HAP-1 (cell line): ENCODE results near the gene B4GALNT3.

ENCODE experiments used
- DNase-seq, 2 experiments: peaks; one replicate each; pipeline ENCODE4 v3.0.0-alpha.2; 2016 to 2020; ENCODE audit warnings: low spot score in 2 of 2
- H3K27me3 ChIP-seq: fragments of 250-450 bp; sonication (Bioruptor Pico); 2 replicates; pipeline ENCODE4 v1.5.1; 2020; ENCODE audit warnings: low read depth, mild to moderate bottlenecking, moderate library complexity
- H3K36me3 ChIP-seq: fragments of 250-450 bp; sonication (Bioruptor Pico); replicated peaks from 2 replicates; pipeline ENCODE4 v1.5.1; 2020; ENCODE audit warnings: mild to moderate bottlenecking
- H3K4me1 ChIP-seq: fragments of 250-450 bp; sonication (Bioruptor Pico); 2 replicates; pipeline ENCODE4 v1.5.1; 2020; ENCODE audit warnings: mild to moderate bottlenecking
- H3K4me3 ChIP-seq: fragments of 250-450 bp; sonication (Bioruptor Pico); 2 replicates; pipeline ENCODE4 v1.5.1; 2020; ENCODE audit warnings: mild to moderate bottlenecking, moderate library complexity
- H3K9me3 ChIP-seq: fragments of 250-450 bp; sonication (Bioruptor Pico); 2 replicates; pipeline ENCODE4 v1.5.1; 2020; ENCODE audit warnings: mild to moderate bottlenecking, moderate library complexity
- in situ Hi-C: fragments of 300-500 bp; cut with MboI; formaldehyde crosslinking; loops from 3 replicates; pipeline ENCODE4 v1.14.3; 2020; ENCODE audit warnings: low sequenced_read_pairs, inconsistent platforms, mixed read lengths

B4GALNT3 gene

DNA sequence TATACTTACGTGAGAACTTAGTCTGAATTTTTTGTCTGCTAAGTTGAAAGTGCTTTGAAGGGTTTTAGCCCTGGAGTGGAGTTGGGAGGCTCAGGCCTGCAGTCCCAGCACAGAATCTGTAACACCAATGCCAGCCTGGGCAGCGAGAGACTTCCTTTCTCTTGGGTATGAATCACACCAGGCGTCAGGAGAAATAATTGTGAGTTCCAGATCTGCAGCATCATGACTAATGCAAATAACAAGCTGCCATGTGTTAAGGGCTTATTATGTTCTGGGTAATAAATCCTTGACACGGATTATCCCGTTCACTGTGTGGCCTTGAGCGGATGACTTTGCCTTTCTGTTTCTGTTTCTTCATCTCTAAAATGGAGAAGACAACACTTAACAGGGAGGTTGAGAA is 70.6 kb downstream of the B4GALNT3 start:
- no peaks in the 10 kb centered on the region for H3K4me1 ChIP-seq
- H3K36me3 ChIP-seq = no peaks in the 10 kb centered on the region
- in situ Hi-C loops = no loop called here
- no peak for DNase-seq
- no peaks in the 10 kb centered on the region for H3K27me3 ChIP-seq
- peaks cover 19% of the 10 kb centered on the region for H3K9me3 ChIP-seq
- H3K4me3 ChIP-seq = no peak overlapping the region

DNA sequence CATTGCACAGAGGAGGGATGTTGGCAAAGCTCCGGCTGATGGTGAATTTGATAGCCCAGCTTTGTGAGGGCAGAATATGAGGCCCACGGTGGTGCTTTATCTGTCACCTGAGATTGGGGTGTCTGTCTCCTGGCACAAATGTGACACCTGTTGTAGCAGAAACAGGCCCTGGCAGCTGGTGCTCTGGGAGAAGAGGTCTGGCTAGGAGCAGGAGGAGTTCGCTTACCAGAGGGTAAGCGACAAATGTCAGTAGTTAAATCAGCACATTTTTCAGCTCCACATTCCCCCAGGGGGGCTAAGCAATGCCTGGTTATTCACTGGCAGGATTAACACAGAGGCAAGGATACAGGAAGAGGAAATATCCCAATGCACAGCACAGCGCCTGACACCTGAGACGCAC is 71.1 kb downstream of the B4GALNT3 start:
- H3K4me3 ChIP-seq = no peak overlapping the region

DNA sequence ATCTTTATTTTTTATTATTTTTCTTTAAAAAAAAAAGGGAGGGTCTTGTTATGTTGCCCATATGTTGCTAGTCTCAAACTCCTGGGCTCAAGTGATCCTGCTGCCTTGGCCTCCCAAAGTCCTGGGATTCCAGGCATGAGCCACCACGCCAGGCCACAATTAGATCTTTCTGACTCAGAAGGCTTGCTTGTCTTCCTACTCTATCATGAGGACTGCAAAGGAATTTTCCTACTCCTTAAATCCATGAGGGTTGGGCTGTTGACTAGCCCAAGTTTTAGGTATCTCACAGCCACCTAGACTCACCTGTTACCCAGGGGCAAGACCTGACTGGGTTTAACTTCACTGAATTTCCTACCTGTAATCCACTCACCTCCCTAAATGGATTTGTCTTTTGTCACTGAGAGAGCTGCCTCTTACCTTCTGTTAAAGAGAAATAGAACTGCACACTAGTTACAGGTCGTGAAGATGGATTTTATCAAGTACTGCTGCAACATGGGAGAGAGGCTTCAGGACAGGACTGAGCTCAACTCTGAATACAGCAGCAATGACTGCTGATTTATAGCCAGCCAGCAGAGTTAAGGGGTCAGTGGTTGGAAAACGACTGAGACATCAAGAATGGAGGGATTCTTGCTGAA is 72.3 kb downstream of the B4GALNT3 start:
- in situ Hi-C loops = no loop called here
- H3K4me1 ChIP-seq = peaks cover 8% of the 10 kb centered on the region
- H3K27me3 ChIP-seq = no peaks in the 10 kb centered on the region
- no peak for DNase-seq
- H3K36me3 ChIP-seq = no peaks in the 10 kb centered on the region
- no peak overlapping the region for H3K4me3 ChIP-seq
- H3K9me3 ChIP-seq = peaks cover 19% of the 10 kb centered on the region

More for the DNA sequence above, 71.1 kb downstream of the B4GALNT3 start:
- Histone ChIP-seq H3K4me1 (no peaks in the 10 kb centered on the region), H3K9me3 (peaks cover 19% of the 10 kb centered on the region), H3K36me3 (no peaks in the 10 kb centered on the region), H3K27me3 (no peaks in the 10 kb centered on the region)
- DNase-seq = no peak
- in situ Hi-C loops = no loop called here

DNA sequence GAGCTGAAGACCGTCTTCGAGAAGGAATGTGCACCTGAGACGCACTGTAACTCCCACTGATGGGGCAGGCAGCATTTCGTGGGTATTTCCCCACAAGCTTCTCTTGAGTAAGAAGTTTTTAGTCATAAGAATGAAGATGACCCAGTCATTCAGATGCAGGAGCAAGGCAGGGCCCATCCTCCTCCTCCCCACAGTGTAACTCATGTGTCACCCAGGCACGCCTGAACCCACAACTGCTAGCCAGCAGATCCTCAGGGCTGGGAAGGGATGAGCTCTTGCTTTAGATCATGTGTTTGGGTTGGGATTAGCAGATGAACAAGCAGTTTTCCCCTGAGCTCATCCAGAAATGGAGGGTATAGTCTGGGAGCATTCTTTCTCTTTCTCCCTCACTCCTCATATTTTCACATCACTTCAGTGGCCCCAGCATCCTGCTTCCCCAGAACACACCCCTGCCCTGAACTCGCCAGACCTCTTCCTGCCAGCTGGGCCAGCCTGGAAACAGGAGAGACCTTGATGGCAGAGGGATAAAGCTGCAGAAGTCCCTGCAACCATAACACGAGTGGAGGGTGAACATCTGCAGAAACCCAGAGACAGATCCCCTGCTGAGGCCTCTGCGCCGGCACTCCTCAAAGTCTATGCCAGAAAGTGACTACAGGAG is 73.3 kb downstream of the B4GALNT3 start:
- no peaks in the 10 kb centered on the region for H3K36me3 ChIP-seq
- in situ Hi-C loops = no loop called here
- H3K4me3 ChIP-seq = no peak overlapping the region
- peaks cover 19% of the 10 kb centered on the region for H3K9me3 ChIP-seq
- no peak for DNase-seq
- no peaks in the 10 kb centered on the region for H3K27me3 ChIP-seq
- peaks cover 15% of the 10 kb centered on the region for H3K4me1 ChIP-seq

DNA sequence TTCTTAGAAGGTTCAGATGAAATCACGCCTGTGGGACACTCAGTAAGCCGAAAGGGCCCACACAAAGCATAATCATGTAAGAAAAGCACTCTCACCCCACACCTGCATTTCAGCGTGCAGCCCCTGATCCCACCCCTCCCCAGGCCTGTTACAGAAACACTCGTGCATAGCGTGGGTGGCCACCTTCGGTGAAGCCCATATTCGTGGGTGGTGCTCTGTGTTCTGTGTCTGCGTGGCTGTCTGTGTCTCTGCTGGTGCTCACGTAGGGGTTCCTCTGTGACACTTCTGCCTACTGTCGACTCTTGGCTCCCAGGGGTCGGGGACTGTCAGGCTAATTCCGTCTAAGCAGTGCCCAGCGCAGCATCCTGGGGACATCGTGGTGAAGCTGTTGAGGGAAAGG is 74.0 kb downstream of the B4GALNT3 start:
- Histone ChIP-seq H3K9me3 (peaks cover 19% of the 10 kb centered on the region), H3K27me3 (no peaks in the 10 kb centered on the region), H3K36me3 (no peaks in the 10 kb centered on the region), H3K4me1 (peaks cover 15% of the 10 kb centered on the region), H3K4me3 (no peak overlapping the region)
- DNase-seq = no peak
- in situ Hi-C loops = no loop called here

DNA sequence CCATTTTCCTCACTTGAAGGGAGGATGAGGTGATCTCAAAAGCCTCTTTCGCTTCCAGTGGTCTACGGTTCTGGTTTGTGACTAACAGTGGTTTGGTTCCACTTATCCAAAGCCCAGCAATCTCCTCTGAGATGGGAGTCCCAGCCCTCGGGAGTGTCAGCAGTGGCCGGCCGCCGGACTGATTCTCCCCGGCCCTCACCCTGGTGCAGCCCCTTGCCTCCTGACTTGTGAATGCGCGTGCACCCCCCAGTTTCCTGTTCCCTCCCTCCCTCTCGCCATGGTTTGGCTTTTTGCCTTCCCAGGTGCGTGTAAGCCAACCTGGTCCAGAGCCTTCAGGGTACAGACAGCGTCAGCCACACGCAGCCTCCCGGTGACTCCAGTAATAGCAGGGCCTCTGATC is 74.5 kb downstream of the B4GALNT3 start:
- Histone ChIP-seq H3K4me1 (peaks cover 15% of the 10 kb centered on the region), H3K4me3 (no peak overlapping the region), H3K36me3 (no peaks in the 10 kb centered on the region), H3K27me3 (no peaks in the 10 kb centered on the region), H3K9me3 (peaks cover 16% of the 10 kb centered on the region)
- in situ Hi-C loops = no loop called here
- no peak for DNase-seq

DNA sequence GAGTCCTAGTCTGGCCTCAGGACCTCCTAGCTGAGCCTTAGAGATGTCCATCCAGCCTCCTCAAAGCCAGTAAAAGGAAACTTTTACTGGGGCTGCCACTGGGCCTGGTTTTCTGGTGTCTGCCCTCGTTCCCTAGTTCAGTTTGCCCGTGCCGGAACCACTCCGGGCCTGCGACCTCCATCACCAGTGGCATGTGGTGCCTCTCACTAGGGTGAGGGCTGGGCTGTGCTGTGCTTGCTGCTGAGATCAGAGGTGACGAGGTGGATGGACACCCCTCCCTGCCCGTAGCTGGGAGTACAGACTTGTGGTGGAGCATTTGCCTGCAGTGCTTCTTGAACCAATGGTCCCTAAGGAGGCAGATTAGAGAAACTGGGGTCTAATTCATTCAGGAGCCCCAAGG is 75.7 kb downstream of the B4GALNT3 start:
- H3K4me3 ChIP-seq = no peak overlapping the region
- in situ Hi-C loops = no loop called here

DNA sequence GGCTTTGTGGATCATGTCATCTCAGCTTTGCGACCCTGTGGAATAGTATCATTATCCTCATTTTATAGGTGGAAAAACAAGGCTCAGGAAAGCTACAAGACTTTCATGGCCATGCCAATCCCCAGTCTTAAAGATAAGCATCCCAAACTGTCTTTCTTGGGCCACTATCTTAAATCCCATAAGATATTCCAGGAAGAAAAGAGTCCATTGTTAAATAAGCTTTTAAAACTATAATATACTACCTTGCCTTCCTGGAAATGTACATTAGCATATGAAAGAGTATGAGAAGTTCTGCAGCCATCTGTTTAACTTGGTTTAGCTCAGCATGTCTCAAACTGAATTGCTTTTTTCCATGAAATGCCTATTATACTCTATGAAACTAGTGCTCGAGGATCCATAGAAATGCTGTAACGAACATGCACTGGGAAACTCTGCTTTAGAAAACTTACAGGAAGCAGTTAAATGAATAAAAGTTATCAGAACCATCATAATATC is 77.1 kb downstream of the B4GALNT3 start:
- Histone ChIP-seq H3K4me1 (peaks cover 15% of the 10 kb centered on the region), H3K27me3 (no peaks in the 10 kb centered on the region), H3K9me3 (peaks cover 9% of the 10 kb centered on the region), H3K36me3 (no peaks in the 10 kb centered on the region), H3K4me3 (no peak overlapping the region)
- peak; percentile 52 to 98 for DNase-seq
- in situ Hi-C loops = no loop called here

More for the DNA sequence above, 75.7 kb downstream of the B4GALNT3 start:
- Histone ChIP-seq H3K9me3 (peaks cover 10% of the 10 kb centered on the region), H3K27me3 (no peaks in the 10 kb centered on the region), H3K36me3 (no peaks in the 10 kb centered on the region), H3K4me1 (peaks cover 15% of the 10 kb centered on the region)
- DNase-seq = no peak

DNA sequence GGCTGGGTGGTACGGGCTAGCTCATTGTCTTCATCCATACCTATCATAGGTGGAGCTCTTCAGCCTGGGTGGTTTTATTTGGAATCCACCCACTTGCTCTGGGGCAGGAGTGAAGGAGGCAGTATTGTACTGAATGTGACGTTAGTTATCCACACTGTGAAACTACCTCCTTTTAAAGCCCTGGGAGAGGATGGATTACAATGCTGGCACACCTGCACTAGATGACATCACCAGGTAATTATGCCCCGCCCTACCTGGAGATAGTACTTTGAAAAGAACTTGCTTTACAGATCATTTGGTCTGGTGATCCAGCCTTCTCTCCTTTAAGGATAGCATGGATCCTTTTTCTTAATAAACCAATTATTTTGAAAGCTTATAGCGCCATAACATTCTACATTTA is 78.0 kb downstream of the B4GALNT3 start:
- no peak for DNase-seq

DNA sequence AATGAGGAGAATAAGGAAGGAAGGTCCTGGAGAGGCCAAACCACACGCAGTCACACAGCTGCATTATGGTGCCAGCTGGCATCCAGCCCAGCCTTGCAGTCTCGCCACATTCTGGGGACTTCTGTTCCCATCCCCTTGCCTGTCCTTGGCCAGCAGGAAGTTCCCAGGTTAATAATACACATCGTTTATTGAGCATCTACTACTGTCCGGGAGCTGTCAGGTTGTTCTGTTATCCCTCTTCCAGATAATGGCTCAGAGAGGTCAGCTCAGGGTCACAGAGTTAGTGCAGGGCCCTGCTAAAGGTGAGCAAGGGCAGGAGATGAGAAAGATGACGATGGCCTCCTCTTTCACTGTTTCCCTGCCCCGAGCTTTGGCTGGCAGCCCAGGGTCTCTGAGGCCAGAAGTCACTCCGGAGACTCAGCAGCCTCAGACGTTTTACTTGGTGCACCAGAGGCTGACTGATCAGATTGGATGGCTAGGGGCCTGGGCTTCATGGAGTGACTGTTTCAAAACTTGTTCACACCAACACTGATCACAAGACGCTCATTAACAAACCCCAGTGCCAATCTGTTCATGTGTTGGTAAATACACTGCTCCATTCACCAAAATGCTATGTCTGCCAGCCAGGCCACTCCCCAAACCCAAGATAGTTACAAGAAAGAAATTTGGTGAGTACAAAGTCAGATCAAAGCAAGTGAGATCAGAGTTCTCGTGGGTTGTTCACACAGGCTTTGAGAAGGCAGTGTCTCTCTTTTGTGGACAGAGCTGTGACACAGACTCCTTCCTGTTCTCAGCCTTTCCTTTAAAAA is 79.2 kb downstream of the B4GALNT3 start:
- H3K27me3 ChIP-seq = no peaks in the 10 kb centered on the region
- DNase-seq = no peak

More for the DNA sequence above, 78.0 kb downstream of the B4GALNT3 start:
- no peaks in the 10 kb centered on the region; the same call in 1 of the 2 replicates for H3K9me3 ChIP-seq
- no peak overlapping the region for H3K4me3 ChIP-seq
- no peaks in the 10 kb centered on the region for H3K27me3 ChIP-seq
- in situ Hi-C loops = no loop called here
- H3K4me1 ChIP-seq = peaks cover 15% of the 10 kb centered on the region
- no peaks in the 10 kb centered on the region for H3K36me3 ChIP-seq

DNA sequence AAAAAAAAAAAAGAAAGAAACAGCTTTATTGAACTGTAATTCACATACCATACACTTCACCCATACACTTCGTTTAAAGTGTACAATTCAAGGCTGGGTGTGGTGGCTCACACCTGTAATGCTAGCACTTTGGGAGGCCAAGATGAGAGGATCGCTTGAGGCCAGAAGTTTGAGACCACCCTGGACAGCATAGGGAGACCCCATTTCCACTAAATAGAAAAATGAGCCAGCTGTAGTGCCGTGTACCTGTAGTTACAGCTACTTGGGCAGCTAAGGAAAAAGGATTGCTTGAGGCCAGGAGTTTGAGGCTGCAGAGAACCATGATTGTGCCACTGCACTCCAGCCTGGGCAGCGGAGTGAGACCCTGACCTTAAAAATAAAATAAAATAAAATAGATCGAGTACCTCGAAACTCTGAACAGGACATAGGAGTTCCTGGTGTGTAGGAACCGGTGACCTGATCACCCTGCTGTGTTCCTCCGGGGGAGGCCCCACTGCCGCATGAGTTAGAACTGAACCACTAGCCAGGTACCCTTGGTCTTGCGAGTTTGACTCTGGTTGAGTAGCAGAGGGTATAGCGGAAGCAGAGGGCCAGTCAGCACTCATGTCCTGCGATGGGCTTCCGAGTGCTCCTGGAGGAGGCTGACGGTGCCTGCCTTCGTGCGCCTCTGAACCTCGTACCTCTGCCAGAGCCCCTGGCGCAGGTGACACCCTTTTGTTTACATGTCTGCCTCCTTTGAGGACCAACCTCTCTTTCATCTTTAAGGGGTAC is 80.0 kb downstream of the B4GALNT3 start:
- no peaks in the 10 kb centered on the region for H3K36me3 ChIP-seq
- DNase-seq = no peak
- no peaks in the 10 kb centered on the region for H3K9me3 ChIP-seq
- H3K4me1 ChIP-seq = peaks cover 15% of the 10 kb centered on the region
- H3K27me3 ChIP-seq = no peaks in the 10 kb centered on the region
- in situ Hi-C loops = no loop called here
- H3K4me3 ChIP-seq = no peak overlapping the region

More for the DNA sequence above, 79.2 kb downstream of the B4GALNT3 start:
- H3K4me1 ChIP-seq = peaks cover 15% of the 10 kb centered on the region
- H3K36me3 ChIP-seq = no peaks in the 10 kb centered on the region
- no peak overlapping the region for H3K4me3 ChIP-seq
- in situ Hi-C loops = no loop called here
- no peaks in the 10 kb centered on the region for H3K9me3 ChIP-seq

DNA sequence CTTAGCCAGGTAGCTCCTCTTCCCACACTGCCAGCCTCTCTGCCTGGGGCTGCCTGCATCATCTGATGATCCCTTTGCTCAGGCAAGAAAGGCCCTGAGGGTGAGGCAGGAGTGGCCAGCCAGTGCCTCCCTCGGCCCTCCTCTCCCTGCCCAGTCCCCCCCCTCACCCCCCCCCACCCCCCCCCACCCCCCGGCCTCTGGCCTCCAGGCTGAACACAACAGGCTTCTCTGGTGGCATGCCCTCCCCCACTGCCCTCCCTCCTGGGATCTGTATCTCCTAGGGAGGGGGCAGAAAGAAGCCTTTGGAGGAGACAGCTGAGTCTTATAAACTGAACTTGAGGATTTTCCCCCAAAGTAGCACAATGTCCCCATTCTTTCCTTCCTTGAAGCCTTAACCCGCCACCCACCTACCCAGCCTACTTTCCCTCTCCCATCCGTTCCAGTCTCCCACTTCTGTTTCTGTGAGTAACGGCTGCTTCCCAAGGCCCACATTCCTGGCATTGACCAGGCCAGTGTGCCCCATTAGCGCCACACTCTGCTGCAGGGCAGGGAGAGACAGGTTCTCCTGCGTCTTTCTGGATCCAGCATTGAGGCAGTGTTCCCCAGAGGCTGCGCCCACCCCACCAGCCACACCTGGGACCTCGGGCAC is 82.1 kb downstream of the B4GALNT3 start:
- no peaks in the 10 kb centered on the region; the same call in 1 of the 2 replicates for H3K36me3 ChIP-seq
- in situ Hi-C loops = no loop called here
- no peaks in the 10 kb centered on the region for H3K9me3 ChIP-seq
- no peak overlapping the region for H3K4me3 ChIP-seq
- H3K4me1 ChIP-seq = peaks cover 9% of the 10 kb centered on the region
- no peaks in the 10 kb centered on the region for H3K27me3 ChIP-seq
- DNase-seq = no peak
